Hematopoietic multipotent progenitor cell treated with erythropoietin and hydrocortisone succinate and interleukin-3 and kit ligand, for 4 days (in vitro differentiated cells): ENCODE measurements around the gene MEI4.
A peak's percentile ranks its signal among the peaks of the same experiment; 100 is the strongest.
"Not testable (repeated sequence)": the region's sequence is repeated elsewhere in the genome, so short reads cannot be mapped to it uniquely, and the experiment has no call there.

ENCODE experiments used
- DNase-seq: peaks from one replicate; pipeline ENCODE4 v3.0.0-alpha.2; 2015

The MEI4 gene, protein sequence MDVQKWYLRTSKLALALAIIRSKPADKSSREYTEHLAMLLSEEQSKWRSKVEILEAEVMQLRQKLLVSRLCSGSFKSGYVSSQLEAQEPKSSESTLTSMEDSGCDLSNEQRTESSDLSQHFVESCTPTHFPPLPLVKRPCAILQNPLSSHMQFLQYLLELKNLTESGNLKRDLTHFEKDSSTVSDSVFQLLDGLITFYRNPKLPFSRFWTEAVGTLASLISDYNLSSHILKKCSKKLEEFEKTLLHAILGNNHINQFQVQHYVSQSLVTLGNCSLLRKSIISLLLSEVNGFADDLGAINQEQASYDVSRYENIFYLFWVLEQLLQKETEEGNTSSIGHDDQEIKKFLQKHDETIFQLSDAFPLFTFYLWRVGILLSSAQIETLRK

DNA sequence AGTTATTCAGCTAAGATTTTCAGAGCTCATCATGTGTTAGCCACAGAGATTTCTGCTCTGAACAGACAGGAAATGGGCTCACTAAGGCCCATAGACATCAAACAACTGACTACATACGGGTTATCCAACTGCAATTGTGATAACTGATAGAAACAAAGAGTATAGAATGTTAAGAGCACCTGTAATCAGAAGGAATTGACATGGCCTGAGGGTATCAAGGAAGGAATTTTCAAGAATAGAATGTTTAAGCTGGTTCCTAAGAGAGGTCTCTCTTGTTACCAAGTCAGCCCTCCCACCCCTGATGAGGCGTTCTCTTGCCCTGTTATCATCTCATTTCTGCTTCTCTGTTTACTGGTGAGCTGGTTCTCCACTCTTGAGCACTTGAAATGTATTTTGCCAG lies at the start of gene MEI4:
Gene MEI4 (plus strand): TSS at position 301 of the 400 bp plus-strand sequence. CDS start 37,633 bp downstream, outside the sequence.
- DNase-seq: no peak

DNA sequence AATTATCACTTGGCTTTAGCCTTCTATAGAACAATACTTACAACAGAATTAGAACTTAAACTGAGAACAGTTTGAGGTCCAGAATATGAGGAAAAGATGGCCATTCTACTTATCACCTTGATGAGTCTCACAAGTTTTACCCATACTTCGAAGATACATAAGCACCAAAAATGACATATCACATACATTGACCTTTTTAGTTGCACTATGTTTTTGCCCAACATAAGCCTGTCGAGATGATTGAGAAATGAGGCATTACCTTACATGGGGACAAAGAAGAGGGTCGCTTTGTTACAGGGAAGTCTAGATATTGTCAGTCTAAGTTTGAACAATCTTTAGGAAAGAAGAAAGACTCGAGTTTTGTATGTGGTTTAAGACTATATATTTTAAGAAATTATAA lies 48.4 kb upstream of the MEI4 start:
- no peak for DNase-seq

DNA sequence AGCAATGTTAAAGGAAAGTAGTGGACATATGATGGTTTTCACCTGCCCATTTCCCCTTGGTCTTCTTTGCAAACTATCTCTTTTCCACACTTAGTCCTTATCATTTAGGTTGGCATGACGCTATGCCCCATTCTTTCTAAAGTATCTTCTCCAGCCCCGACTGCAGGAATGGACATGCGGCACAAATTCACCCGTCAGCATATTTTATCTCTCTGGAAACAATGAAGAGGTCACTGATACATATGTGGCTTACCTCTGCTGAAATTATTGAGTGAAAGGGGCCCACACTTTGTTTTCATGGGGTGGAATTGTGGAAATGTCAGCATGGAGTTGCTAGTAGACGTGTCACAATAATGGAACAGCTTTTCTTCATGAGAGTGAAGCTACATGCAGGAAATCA lies 45.8 kb upstream of the MEI4 start:
- no peak for DNase-seq

DNA sequence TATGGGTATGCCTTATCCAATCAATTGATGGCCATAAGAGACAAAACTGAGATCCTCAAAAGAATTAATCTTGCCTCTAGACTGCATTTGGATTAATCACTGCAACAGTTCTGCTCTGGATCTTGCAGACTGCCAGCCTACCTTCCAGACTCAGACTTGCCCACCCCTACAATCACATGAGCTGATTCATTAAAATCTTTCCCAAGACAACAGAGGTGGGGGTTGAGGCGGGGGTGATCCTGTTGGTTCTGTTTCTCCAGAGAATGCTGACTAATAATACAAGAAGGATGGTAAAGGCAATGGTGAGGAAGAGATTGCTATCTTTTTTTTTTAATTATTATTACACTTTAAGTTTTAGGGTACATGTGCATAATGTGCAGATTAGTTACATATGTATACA lies 43.7 kb upstream of the MEI4 start:
- DNase-seq: no peak

DNA sequence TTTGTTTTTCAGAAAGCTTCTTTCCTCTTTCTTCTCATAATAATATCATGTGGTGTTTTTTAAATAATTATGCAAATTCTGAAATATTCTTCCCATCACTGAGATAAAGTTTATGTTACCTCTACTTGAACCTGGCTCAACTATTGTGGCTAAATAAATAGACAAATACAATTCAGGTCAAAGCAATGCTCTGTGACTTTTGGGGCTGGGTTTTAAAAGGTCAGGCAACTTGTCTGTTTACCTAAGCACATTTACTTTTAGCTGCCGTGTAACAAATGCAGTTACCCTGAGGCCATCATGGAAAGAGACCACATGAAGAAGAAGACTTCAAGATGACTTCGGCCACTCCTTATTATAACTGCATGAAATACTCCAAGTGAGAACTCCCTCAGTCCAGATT lies 33.7 kb upstream of the MEI4 start:
- no peak for DNase-seq

DNA sequence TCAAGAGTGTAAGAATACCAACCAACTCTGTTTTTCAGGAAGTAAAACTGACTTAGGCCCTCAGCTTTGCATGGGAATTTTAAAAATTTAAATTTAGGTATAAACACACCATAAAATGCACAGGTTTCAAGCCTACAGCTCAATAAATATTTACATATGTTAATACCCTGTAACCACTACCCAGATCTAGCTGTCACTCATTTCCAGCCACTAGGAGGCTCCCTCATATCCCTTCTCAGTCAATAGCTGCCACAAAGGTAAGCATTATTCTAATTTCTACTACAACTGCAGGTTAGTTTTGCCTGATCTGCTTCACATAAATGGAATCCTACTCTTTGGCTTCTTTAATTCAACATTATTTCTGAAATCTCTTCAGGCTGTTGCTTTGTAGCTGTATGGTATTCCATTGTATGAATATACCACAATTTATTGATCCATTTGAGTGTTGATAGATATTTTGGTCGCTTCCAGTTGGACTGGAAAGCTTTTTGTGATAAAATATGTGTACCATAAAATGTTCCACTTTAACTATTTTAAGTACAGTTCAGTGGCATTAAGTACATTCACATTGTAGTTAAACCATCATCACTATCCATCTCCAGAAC lies 32.5 kb upstream of the MEI4 start:
- peak; percentile 46 for DNase-seq

DNA sequence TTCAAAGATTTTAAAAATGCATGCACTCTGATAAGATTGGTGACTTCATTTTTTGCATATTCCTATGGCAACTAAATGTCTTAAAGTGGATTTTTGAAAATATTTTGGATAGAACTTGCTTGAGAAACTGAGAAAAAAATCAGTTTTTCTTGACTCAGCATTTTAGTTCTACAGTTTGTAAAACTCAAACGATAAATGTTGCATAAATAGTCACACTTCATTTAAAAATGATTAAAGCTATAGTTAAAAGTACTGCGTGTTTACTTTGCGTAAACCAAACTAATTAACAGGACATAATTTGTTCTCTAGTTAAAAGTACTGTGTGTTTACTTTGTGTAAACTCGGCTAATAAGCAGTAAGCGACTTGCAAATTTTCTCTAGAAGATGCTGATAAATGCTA lies 28.3 kb upstream of the MEI4 start:
- DNase-seq: no peak

DNA sequence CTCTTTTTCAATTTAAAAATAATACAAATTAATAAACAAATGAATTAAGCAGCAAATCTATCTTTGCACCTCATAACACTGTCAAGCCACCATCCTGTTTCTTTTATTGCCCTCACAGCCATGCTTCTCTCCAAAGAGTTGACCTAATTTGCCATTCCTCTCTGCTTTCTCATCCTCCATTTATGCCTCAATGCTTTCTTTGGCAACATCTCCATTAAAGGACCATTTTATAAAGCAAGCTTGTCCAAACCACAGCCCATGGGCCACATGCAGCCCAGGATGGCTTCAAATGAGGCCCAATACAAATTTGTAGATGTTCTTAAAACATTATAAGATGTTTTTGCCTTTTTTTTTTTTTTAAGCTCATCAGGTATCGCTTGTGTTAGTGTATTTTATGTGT lies 26.4 kb upstream of the MEI4 start:
- DNase-seq: no peak

DNA sequence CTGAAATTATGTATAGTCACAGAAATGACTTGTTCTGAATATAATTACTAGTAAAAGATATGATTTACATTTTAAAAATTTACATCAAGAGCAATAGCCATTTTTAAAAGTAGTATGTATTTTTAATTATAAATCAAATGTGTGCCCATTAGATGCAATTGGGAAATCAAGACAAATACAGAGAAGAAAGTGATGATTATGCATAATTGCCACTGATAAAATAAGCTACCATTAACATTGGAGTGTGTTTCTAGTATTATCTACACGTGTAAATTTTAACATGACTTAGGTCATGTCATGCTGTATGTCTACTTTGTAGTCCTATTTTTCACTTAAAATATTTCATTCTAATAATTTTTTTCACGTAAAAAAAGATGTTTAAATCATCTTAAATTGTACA lies 22.8 kb upstream of the MEI4 start:
- DNase-seq: no peak

DNA sequence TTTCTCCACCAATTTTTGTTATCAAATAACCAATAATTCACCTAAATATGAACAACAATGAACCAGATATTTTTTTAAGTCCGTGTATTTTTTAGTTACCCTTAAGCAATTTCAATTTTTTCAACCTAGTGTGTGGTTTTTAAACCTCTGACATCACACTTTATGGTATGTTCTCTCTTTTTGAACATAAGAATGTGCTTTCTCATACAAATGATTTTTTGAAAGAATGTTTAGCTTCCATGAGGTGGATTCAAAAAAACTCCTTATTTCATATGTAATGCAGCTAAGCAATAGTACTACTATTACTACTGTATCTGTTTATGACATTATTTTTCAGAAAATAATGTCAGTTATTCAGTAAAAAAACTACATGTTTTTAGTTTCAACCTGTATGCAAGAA lies 19.4 kb upstream of the MEI4 start:
- no peak for DNase-seq

DNA sequence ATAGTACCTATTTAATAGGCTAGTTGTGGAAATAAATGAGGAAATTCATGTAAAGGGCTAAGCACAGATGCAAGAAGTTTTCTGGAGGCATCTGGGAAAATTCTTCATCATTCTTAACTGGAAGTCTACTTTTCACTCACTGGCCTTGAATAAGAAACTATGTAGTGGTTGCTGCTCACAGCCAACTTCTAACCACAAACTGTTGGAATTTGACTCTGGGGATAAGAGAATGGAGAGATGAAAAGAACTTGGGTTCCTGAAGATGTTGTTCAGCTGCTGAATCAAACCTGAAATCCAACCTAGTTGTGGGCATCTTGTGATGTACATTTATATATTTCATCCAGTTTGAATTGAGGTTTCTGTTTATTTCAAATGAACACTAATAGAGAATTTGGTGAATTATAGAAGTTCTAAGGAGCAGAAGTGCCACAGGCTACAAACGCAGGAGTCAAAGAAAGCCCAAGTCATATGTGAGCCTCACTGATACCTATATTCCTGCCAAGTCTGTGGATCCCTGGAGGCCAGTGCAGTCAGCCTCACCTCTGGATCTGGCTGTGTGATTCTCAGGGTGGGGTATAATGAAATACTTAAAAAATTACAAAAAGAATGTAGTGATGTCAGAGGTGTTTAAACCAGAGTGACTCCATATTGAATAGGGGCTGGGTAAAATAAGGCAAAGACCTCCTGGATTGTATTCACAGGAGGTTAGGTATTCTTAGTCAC lies 18.7 kb upstream of the MEI4 start:
- DNase-seq: no peak

DNA sequence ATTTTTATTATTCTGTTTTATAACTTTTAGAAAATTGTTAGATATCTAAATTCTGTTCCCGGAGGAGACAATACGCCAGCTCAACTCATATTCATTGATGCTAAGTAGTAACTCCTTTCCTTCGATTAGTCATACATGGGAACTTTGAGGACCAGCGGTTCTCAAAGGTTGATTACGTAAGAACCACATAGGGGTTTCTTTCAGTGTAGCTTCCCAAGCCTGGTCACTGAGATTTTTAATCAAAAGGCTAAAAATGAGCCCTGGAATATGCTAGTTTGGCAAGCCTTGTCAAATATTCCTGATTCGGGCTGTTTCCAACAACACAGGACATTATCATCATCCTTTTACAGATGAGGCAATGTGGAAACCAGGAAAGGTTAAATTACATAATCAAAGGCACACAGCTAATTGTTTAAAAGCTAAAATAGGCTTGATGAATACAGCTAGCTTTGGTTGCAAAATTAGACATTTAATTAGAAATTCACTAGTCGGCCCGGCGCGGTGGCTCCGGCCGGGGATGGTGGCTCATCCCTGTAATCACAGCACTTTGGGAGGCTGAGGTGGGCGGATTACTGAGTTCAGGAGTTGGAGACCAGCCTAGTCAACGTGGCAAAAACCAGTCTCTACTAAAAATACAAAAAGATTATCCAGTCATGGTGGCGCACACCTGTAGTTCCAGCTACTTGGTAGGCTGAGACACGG lies 14.6 kb upstream of the MEI4 start:
- DNase-seq: no peak

DNA sequence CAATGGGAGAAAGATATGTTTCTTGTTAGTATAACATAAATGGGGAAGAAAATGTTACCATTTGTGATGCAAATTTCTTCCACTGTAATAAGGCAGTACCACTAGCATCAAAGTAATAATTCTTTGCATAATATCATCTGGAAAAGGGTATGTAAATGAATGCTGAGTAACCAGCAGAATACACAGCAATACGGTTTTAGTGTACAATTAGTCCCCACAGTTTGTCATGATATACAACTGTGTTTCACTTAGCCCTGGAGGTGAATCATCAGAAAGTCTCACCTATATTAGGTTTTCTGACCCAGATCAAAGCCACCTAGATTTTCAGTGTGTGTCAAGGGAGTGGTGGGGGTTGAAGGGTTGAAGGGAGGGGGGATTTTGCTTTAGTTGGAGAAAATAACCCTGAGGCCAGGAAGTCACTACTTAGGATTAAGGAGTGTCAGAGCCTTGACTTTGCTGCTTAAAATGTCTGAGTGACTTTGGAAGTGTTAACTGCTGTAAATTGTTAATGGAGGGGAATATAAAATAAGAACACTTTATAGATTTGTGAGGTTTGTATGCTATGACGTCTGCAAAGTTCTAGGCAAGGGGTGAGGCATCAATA lies 8.6 kb upstream of the MEI4 start:
- DNase-seq: no peak

DNA sequence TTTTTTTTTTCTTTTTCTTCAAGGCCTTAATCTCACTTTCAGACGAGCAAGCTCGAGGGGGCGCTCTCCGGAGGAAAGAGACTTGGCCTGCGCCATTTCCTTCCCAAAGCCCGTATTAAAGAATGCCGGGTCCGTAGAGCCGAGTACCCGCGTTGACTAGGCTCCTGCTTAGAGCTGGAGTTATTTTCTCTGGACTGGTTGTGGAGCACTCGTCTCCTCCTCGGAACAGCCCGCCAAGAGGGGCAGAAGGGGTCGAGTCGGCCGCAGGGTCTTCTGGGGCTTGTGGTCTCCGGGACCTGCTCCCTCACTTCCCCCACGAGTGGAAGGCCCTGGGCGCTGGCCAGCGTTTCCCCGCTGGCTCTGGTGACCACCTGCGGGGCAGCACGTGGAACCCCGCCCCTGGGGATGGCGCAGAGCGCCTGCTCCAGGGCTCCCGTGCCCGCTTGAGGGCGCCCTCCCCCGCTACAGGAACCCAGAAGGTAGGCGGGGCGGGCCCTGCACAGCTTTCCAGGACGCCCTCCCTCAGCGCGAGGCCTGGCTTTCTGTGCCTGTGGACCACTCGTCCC lies 2.7 kb upstream of the MEI4 start:
- DNase-seq: peak; percentile 84

DNA sequence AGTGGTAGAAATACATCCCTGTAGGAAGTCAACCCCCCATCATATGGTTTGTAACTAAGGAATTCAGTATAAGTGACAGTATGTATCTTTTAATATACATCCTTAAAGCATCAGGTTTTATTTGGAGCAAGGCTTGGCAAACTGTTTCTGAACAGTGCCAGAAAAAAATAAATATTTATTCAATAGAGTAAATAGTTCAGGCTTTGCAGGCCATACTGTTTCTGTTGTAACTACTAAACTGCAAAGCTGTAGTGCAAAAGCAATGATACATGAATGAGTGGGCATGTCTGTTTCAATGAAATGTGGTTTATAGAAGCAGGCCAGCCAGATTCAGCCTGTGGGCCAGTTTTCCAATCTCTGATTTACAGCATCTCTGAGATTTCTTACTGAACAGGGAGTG lies 977 bp downstream of the MEI4 start:
- DNase-seq: no peak

DNA sequence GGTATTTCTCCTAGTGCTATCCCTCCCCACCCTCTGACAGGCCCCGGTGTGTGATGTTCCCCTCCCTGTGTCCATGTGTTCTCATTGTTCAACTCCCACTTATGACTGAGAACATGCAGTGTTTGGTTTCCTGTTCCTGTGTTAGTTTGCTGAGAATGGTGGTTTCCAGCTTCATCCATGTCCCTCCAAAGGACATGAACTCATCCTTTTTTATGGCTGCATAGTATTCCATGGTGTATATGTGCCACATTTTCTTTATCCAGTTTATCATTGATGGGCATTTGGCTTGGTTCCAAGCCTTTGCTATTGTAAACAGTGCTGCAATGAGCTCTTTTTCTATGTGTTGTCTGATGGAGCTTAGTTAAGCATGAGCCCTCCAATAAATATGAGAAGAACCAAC lies 2.2 kb downstream of the MEI4 start:
- not testable (repeated sequence) for DNase-seq

DNA sequence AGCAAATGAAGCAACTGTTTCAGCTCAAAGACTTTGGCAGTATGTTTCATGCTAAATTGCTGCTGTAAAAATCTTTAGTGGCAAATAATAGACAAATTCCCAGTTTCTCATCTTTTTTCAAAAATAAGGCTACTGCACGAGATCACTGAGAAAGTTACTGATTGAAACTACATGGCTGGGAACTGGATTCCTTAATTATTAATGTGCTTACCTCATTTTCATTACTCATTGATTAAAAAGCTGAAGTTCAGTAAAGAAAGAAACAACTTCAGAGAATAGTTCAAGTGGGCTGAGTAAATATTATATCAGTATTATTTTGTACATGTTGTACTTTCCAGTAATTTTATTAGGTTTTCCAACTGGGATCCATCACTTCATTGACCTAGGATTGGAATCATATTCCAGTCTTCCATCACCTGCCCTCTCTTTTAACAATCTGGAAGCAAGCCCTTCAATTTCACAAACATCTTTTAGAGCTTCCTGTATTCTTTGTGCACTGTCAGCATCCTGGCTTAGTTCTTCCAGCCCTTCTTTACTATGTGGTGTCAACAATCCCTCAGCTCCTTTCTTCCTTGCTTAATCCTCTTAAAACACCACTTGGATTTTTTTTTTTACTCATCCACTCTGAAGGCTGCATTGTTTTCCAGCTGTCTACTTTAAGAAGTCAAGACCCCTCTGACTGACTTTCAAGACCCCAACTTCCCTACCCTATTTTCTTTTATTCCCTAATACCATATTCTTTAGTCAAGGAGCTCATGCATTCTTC lies 4.3 kb downstream of the MEI4 start:
- DNase-seq: no peak

DNA sequence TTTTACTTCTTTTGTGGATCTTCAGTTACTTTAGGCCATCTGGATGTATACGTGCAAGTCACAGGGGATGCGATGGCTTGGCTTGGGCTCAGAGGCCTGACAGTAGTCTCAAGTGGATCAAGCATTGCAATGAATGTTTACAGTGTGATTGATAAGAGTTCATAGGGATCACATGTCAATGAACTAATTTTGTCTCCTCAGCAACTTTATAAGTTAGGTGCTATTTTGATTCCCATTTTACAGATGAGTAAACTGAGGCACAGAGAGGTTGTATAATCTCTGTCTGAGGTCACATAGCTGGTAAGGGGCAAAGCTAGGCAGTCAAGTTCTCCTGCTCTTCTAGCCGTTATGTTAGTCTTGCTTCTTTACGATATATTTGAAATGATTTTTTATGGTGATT lies 13.5 kb downstream of the MEI4 start:
- DNase-seq: no peak

DNA sequence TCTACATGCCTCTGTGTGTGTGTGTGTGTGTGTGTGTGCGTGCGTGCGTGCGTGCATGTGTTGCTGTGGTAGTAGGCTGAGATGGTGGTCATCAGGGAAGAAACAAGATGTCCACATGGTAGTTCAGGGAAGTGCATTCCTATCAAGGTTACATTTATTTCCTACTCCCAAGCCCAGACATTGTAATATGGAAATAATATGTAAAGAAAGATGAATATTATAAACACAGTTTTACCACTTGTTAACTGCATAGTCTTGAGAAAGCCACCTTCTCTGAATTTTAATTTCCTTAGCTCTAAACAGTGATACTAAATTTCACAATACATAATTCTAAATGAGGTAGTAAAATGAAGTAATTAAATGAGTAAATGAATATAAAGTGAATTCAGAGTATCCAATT lies 14.0 kb downstream of the MEI4 start:
- DNase-seq: no peak

DNA sequence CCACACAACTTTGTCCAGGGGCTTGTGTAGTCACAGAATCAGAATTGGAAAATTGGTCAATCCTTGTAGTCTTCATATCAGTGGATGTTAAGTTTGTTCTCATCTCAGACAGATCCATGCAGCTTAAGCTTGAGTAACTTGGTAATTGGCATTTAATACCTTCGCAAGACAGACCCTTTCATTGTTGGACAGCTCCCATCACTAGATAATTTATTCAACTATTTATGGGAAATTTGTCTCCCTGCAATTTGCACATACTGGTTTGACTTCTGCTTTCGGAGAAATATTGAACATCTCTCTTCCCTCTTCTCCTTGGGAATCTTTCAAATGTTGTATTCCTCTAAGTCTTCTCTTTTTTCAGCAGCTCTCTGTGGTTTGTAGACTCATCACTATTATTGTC lies 17.1 kb downstream of the MEI4 start:
- no peak for DNase-seq

DNA sequence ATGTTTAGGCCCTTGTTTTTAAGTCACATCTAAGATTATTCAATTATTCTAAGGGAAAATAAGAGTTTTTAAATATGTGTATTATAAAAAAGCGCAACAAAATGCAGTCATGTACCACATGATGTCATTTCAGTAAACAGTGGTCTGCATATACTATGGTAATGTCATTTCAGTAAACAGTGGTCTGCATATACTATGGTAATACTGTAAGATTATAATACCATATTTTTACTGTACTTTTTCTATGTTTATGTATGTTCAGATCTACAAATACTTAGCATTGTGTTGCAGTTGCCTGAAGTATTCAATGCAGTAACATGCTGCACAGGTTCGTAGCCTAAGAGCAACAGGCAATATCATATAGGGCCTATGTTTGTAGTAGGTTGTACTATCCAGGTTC lies 21.4 kb downstream of the MEI4 start:
- DNase-seq: no peak

DNA sequence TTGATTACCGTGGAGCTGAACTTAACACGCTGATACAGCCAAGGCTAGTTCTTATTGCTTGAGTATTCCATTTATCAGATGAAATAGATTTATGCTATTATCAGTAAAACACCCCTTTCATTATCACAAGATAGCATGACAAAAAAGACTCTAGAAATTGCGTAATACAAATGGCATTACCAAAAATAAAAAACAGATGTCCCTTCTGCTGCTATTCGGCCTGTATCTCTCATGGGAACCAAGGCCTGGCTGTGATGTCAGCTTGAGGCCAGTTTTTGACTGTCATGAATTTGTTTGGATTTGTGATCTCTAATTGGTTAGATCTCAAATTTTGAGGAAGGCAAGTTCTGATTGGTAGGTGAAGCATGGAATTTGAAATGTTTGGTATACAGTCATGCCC lies 25.2 kb downstream of the MEI4 start:
- DNase-seq: no peak
